ENCODE results near the gene PAPPA.

Gene PAPPA

DNA sequence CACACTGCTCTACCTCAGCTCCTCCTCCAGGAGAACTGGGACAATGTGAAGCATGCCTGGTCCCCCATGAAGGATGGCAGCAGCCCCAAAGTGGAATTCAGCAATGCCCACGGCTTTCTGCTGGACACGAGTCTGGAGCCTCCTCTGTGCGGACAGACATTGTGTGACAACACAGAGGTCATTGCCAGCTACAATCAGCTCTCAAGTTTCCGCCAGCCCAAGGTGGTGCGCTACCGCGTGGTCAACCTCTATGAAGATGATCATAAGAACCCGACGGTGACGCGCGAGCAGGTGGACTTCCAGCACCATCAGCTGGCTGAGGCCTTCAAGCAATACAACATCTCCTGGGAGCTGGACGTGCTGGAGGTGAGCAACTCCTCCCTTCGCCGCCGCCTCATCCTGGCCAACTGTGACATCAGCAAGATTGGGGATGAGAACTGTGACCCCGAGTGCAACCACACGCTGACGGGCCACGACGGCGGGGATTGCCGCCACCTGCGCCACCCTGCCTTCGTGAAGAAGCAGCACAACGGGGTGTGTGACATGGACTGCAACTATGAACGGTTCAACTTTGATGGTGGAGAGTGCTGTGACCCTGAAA is 34.1 kb downstream of the PAPPA start:
- no peak for DNase-seq

DNA sequence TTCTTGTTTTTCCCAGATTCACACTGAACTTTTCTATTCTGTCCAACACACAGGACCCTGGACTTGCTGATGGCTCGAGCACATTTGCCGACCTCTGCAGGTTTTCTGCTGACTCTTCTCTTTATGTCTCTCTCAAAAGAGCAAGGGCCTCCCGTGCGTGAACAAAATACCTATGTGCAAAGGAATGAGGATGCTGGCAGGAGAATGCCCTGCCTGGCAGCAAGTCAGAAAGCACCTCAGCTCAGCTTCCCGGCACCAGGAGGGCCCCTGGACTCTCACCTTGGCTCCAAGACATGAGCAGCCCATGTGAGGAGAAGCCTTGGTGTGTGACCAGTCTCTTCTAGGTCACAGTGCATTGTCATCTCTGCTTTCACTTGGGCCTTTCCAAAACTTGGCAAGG is 36.1 kb downstream of the PAPPA start:
- DNase-seq: no peak

DNA sequence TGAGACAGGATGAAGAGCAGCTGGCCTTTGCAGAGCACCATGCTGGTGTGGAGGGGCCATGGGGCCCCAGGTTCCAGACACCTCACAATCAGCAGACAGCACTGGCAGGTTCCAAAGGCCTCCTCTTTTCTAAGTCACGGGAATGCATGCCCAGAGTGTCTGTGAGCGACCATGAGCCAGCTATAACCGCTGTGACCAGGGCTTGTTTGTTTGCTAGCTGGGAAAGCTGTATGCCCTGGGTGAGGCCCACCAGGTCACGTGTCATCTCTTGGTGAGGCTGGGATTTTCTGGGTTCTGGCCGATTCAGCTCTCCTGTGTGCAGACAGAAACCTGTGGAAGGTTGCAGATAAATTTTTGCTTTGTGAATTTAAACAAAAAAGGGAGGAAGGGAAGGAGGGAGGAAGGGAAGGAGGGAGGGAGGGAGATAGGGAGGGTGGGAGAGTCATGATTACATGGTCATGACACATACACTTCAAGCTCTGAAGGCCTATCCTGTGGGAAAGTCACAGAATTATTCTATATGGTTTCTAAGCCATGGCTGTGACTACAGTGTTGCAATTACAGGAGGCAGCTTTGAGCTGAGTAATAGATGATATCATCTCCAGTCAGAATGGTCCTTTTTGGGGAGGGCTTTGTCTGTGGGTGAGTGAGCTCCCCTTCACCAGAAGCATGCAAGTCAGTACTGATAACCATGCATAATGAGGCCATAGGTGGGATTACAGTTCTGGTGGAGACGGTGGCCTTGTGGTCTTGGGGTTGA is 37.2 kb downstream of the PAPPA start:
- no peak for DNase-seq

DNA sequence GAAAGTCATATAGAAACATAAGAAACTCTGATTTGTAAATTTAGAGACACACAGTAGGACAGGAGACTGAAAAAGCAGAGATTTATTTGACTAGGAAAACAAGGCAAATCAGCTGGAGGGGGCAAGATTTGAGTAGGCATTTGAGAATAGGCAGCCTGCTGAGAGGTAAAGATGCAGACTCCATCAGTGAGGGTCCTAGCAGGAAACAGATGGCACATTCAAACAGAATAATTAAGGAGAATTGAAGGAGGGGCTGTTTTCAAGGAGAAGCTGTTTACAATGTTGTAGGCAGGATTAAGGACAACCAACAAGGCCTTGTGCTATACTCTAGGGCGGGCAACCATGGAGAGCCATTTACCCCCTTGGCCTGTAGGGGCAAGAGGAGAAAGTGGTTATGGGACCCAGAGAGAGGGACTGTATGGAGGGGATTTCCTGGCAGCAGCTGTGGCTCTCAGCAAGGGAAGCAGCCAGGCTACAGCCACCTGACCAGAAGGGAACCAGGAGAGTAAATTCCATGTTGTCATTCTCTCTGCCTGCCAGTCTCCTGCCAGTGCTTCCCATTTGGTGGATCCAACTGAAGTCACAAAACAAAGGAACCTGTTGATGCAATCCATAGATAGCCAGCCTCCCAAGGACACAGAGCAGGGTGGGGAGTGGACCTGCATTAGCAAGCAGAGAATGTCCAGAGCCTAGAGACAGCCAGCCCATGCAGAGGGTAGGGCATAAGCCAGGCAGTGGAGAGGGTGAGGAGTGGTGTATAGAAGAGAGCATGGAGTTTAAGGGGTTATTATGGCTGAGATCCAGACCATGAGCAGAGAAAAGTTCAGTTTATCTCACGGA is 38.2 kb downstream of the PAPPA start:
- no peak for DNase-seq

DNA sequence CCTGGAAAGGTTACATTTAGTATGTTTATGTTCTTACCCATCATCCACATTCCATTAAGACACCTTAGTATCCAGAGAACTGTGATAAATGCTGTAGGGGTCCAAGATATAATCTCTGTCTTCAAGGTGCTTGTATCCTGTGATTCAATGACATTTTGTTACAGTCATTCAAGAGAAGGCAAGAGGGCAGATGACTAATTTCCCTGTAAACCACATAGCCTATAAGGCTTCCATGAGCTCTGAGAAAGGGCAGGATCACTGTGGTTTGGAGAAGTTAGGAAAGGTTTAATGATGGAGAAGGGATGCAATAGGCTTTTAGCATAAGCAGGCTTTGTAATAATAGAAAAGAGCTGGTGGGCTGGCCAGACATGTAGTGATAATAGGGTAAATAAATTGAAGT is 40.0 kb downstream of the PAPPA start:
- DNase-seq: no peak

DNA sequence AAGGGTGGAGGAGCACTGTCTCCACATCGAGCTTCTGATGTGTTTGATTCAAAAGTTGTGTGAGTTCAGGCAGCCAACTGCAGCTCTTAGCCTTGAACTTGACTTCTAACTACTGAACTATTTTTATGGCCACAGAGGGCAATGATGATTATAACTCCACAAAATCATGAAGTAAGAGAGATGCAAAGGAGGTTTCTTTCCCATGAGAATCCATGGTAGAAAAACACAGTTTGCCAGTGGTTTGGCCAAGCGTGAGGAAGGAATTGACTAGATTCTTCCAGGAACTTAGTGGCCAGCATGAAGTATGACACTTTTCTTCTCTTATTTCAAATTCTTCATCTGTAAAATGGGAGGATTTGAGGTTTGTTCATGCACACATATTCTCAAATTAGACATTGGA is 43.2 kb downstream of the PAPPA start:
- DNase-seq: no peak

DNA sequence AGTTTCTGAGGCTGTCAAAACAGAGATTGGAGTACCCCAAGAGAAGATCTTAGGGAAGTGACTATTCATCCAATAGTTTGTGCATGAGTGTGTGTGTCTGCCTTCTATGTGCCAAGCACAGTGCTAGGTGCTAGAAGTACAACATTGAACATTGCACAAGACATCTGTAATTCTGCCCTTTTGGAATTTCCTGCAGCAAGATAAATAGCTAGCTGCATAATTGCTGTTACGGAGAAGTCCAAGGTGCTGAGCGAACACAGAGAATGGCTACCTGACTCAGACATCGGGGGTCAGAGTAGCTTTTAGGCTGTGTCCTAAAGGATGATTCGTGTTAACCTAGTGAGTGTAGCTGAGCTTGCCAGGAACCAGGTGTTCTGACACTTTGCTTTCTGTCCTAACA is 44.8 kb downstream of the PAPPA start:
- DNase-seq: no peak

DNA sequence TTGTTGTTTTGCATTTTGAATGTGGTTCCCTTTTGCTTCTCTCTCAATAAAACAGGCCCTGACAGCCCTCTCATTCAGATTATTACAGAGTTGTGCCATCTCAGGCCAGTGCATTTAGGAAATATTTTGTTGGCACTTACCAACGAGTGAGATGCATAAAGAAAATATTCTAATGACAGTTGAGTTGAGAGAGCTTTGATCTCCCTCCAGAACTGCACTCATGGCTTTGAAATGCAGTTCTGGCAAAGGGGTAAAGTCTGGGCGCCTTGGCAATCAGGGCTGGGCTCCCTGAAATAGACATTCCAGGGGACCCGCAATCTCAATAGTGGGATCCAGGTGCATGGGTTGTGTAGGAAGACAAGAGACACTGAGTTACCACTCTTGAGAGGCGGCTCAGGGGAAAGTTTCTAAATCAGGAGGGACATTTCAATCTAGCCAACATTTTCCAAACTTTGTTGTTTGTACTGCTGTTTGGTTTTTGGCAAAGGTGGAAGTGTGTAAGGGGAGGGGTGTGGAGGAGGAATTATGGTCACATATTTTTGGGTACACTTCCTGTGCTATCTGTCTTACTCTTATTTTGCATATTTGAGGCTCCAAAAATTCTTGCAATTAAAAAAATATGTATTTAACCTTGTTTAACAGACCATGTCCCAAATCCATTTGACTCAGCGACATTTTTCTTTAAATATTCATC is 48.8 kb downstream of the PAPPA start:
- DNase-seq: no peak

DNA sequence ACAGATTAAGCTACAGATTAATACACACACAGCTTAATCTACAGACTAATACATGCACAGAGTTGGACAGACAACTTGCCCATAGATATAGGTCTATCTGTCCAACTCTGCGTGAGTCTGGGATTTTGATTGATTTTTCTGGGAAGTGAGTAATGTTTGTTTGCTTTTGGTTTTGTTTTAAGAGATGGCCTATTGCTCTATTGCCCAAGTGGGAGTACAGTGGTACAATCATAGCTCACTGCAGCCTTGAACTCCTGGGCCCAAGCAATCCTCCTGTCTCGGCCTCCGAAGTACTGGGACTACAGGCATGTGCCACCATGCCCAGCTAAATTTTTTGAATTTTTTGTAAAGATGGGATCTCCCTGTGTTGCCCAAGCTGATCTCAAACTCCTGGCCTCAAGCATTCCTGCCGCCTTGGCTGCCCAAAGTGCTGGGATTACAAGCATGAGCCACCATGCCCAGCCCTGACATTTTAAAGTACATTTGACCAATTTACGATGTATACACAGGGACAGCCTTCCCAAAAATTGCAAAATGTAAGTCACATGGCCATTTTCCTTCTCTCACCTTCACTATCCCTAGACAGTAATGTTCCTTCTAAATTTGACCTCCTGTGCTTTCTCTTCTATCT is 50.8 kb downstream of the PAPPA start:
- DNase-seq: no peak

DNA sequence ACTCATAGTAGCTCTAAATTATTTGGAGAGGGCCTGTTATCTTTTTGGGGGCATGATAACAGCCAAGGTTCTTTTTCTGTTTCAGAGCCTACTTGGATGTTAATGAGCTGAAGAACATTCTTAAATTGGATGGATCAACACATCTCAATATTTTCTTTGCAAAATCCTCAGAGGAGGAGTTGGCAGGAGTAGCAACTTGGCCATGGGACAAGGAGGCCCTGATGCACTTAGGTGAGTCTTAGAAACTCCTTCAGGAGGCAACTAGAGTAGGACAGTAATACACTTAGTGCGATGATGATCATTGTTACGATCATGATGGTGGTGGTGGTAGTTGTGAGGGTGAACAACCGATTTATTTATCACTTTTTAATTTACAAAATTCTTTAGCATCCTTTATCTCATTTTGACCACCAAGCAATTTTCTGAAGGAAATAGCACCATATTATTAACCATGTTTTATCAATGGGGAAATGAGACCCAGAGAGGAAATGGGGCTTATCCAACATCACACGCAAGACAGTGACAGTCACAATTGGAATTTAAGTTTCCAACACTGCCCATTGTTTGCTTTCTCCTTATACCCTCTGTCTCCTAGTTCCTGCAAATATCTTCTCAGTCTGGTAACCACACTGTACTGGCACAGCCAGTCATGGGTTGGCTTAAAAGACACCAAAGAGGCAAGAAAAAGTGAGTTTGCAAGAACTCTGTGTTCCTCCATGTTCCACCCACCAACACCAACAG is 54.0 kb downstream of the PAPPA start:
- no peak for DNase-seq

DNA sequence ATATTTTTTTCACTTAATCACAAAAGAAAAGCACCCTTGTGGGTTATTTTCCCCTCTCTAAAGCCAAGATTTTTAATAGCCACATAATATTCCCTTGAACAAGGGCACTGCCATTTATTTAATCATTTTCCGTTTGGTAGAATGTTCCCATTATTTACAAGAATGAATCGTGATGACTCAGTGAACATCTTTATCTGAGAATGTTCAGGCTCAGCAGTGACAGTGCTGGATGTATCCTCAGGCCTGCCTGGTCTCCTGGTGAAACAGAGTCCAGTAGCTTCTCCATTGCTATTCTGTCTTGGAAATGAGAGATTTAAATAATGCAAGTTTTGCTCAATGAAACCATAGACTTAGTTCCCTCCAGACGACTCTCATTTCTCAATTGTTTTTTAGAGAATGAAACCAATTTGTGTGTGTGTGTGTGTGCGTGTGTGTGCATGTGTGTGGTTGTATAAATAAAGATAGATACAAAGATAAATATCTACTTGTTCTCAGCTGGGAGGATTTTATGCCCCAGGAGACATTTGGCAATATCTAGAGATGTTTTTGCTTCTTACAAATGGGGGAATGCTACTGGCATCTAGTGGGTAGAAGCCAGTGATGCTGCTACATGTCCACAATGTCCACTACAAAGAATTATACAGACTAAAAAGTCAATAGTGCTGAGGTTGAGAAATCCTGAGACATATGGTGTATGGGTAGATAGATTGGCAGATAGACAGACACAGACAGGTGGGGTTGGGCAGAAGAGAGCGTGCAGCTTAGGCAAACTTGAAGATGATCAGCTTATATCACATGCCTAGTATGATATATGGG is 55.0 kb downstream of the PAPPA start:
- no peak for DNase-seq

DNA sequence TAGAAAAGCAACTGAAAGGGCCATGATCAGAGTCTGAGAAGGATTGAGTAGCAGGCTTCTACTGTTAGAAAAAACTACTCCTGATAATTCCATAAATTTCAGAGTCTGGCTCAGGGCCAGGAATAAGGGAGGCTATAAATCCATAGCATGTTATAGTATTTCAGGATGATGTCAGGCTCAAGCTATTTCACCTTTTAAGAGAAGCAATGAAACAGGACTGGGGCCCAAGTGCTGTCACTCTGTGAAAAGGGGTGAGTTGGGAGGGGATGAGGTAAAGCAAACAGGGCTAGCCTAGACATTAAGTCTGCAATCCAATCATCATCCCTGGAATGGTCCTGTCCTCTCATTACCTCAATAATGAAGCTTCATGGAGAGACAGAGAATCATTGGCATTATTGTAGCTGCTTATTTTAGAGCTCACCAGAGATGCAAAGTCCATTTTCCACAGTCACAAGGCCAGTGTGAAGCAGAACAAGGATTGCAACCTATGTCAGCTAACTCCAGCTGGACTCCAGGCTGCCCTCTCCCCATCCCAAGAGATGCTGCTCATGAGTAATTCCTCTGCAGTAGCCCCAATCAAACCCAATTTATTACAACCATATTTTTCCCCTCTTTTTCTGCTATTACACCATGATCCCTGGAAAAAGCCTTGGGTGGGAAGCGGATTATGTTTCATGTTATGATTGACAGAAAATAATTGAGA is 56.0 kb downstream of the PAPPA start:
- DNase-seq: no peak

DNA sequence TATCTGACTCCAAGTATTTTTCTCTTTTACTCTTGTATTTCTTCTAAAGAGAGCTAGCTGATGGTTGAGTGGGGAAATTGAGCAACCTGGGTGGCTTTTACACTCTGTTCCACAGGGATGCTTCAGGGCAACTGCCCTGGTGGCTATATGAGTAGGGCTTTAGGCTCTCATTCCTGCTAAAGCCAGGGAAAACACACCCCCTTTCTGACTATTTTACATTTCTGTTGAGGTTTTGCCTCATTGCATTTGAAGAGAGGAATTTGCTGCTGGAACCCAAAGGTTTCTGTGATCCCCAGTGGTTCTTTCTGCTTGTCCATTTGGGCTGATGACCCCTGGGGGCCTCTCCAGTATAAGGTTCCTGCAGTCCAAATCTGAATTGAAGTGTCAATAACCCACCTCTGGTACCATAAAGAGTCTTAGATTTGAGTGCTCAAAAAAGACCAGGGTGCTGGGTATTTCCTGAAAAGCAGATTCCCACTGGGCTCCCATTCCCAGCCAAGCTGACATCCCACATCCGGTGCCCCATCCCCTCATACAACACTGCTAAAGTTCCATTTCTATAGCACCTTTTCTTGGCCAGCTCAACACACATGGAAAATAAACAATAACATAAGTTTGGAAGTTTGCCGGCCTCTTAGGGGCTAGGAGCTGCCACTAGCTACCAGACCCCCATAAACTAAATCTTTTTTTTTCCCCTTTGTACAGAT is 59.5 kb downstream of the PAPPA start:
- DNase-seq: no peak

DNA sequence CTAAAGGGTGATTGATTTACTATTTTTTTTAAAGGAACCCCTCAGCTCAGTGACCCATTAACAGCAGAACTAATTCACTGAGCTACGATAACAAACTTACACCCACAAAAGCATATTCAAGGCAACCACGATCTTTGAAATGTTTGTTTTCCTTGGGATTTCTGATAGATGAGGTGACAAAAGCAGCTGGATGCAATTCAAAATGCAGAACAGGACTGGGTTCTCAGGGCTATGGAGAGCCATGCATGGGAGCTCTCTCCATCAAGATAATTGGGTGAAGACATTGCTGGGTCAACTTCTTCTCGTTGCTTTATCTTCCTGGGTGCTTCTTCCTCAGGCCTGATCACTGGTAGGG is 60.1 kb downstream of the PAPPA start:
- DNase-seq: no peak

DNA sequence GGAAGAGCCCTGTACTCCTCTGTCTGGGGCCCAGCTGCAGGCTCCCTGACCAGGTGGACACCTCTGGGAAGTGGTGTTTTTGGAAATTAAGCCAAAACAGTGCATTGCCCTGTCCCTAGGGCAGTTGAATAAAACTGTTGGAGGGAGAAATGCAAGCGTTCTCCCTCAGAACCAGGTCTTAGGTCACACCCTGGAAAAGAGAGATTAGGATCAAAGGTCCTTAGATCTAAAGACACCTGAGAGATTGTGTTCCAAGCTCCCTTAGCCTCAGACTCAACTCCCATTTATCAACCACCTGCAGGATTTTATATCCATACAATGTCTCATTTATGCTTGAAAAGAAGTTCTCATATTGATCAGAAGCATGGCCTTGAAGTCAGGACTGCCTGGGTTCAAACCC is 64.8 kb downstream of the PAPPA start:
- DNase-seq: no peak

DNA sequence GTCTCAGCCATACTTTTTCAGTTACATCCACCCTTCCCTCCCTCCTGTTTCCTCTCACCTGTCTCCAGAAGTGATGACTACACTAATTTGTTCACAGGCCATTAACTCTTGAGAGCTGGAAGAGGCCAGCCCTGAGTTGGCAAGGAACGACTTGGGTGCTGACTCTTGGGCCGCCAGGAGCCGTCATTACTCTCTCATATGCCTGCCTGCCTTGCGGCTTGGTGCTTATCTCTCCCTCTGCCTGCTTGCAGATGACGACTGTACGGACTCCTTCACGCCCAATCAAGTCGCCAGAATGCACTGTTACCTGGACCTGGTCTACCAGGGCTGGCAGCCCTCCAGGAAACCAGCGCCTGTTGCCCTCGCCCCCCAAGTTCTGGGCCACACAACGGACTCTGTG is 66.1 kb downstream of the PAPPA start:
- DNase-seq: no peak

DNA sequence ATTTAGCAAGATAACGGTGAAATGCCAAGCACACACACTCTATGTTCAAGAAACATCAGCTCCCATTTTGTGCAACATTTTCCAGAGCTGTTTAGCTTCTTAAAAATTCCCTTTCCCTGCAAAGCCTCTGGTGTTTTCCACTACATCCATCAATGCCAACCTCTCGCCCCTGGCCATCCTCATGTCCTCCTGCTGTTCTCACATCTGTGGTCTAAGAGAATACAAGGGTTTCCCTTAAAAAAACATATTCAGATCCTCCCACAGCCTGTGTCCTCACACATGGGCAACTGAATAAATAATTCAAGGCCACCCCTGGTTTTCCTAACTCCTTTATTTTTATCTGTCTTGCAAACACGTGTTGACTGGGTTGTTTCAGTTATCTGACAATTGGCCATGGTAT is 70.3 kb downstream of the PAPPA start:
- no peak for DNase-seq

DNA sequence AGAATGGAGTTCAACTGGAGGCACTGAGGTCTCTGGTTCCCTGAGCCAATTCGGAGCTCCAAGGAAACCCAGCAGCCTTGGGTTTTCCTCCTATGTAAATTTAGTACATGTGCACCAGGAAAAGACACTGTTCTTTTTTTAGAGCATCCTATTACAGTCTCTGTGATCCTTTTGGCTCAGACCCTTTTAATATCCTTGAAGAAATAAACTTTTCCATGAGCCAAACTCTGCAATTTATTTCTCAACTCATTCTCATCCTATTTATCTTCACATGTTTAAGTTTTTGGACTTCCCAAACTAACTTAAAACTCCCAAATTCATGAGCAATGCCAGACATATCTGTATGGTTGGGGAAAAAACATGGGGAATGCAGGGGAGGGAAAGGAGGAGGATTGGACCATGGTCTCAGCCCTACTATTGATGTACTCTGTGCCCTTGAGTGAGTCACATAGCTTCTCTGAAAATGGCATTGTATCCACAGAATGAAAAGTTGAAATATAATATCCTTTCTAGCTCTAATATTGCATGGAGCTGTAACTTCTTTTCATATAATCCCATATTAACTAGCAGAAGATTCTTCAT is 76.6 kb downstream of the PAPPA start:
- DNase-seq: no peak

DNA sequence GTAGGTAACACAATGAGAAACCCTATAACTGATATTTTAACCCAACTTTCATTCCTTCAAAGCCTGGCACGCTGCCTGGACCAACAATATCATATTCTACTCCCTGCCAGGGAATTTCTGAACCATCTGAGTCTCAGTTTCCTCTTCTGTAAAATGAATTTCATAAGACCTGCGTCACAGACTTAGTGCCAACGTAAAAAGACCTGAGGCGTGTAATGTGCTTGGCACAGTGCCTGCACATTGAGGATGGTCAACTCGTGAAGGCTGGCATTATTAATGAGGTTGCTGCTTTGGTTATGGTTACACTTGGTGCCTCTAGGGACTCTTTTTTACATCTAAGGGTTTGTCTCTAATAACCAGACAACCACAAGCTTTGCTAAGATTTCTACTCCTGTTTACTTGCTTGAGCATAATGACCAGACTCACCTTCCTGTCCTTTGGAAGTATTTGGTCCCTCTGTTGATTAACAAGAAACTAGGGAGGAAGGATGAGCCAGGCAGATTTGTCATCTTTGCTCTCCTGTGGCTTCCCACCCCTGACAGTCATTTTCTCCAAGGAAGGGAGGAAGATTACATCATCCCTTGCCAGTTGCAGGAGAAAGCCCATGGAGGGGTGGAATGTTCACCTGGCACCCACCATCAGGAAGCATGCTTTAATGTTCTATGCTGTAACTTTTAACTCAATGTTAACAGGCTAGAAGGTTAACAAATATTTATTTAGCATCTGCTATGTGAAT is 79.0 kb downstream of the PAPPA start:
- no peak for DNase-seq
